22Rv1 (cell line): ENCODE results near the gene LMAN2.

Experiments
- H3K27ac ChIP-seq: fragments of 450-650 bp; 2 replicates; pipeline ENCODE4 v1.5.1; 2017
- CTCF ChIP-seq: fragments of 450-650 bp; IDR thresholded peaks from 2 replicates; pipeline ENCODE4 v1.5.1; 2017; ENCODE audit warnings: mild to moderate bottlenecking
- ZFX ChIP-seq: fragments of 450-650 bp; IDR thresholded peaks from 2 replicates; pipeline ENCODE4 v1.6.1; 2017; ENCODE audit warnings: antibody characterized with exemption, borderline replicate concordance

The LMAN2 gene

GRCh38 chr5:177304392-177305119 is 46.9 kb downstream of the LMAN2 start:
- TF ChIP-seq CTCF (no peak), ZFX (no peak)
- peak overlapping the region; percentile 85 for H3K27ac ChIP-seq

DNA sequence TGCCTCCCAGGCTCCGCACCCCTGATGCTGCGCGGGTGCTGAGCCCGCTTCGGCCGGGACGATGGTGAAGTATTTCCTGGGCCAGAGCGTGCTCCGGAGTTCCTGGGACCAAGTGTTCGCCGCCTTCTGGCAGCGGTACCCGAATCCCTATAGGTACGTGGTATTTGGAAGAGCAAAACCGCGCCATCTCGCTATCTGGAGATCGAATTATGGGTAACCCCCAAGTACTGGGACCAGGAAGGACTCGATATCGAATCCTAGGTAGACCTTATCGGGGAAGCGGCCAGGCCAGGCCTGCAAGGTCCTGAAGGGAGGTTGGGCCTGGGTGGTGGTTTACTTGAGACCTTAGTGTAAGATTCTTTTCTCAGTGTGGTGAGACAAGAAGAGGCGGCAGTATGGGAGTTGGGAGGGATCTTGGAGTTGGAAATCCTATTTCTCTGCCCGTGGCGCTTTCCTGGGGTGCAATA is 47.5 kb downstream of the LMAN2 start:
- peak overlapping the region; percentile 85 for H3K27ac ChIP-seq

GRCh38 chr5:177303121-177303924 is 48.1 kb downstream of the LMAN2 start, which contains the start of the genes PRELID1 and RAB24:
Gene PRELID1, plus strand, starts transcription at chr5:177303799. Its CDS starts 187 bp downstream, at chr5:177303986.
Gene RAB24, minus strand, starts transcription at chr5:177303719. Its CDS starts 431 bp downstream, at chr5:177303288.
- H3K27ac ChIP-seq: peak within 1 kb of the TSS; percentile 85

More for the DNA sequence above, 47.5 kb downstream of the LMAN2 start:
- TF ChIP-seq ZFX: no peak
- no peak for TF ChIP-seq CTCF

GRCh38 chr5:177302354-177303110 is 48.9 kb downstream of the LMAN2 start:
- H3K27ac ChIP-seq: peak overlapping the region; percentile 85
- TF ChIP-seq ZFX (no peak), CTCF (no peak; the same call in 1 of the 2 replicates)

More at GRCh38 chr5:177303121-177303924, 48.1 kb downstream of the LMAN2 start, which contains the start of the genes PRELID1 and RAB24:
- TF ChIP-seq ZFX: no peak
- peak; percentile 67 for TF ChIP-seq CTCF

DNA sequence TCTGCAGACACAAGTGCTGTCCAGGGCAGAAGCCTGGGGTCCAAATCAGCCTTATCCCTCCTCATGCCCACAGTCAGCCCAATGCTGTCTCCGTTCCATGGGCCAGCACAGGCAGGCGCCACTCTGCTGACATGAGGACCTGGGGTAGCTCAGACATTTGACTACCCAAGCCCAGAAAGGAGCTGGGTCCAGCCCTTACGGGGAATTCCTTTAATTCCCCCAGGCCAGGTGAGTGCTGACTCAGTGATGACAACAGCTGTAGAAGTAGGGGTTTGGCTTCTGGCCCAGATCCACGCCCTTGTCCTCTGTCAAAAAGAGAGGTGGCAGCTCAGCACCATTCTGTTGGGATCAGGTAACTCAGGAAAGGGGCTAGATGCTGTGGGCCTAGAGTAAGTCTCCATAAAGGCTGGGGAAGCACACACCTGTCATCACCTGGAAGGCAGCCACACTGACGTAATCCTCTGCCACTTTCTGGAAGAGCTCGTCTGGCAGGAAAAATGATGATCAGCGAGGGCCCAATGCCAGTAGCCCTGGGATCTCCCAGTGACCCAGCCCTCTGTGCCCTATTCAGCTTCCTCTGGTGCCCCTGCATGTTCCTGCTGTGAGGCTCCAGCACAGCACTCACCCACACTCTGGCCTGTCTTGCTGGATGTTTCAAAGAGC is 49.8 kb downstream of the LMAN2 start:
- peak overlapping the region; percentile 85 for H3K27ac ChIP-seq
- TF ChIP-seq CTCF: no peak

- peak overlapping the region; percentile 85 for H3K27ac ChIP-seq
- TF ChIP-seq CTCF (no peak), ZFX (no peak)
Observed at GRCh38 chr5:177300951-177301350, 50.5 kb downstream of the LMAN2 start.
